CD8-positive, alpha-beta memory T cell (primary cell): Measurements from ENCODE around the gene SYT2. TPM values are rescaled to one million over a fixed set of nuclear protein-coding genes. Genes with fewer than 3 reads are reported as not detected.
"Not testable (repeated sequence)": the region's sequence is repeated elsewhere in the genome, so short reads cannot be mapped to it uniquely, and the experiment has no call there.

Experiments
- CTCF ChIA-PET: fragments of 350-600 bp; sonication (Branson Sonifier 250); formaldehyde crosslinking; loops from one replicate; lab custom pipeline; 2021; ENCODE audit warnings: antibody characterized with exemption; lab: Charles Lee
- POLR2A ChIA-PET: fragments of 350-600 bp; sonication (Branson Sonifier 250); formaldehyde crosslinking; loops from one replicate; lab custom pipeline; 2021; ENCODE audit warnings: antibody characterized with exemption; lab: Charles Lee
- DNase-seq, 5 donors: peaks; one replicate each; pipeline versions ENCODE4 v3.0.0 to v3.0.0-alpha.2; 2020 to 2022; ENCODE audit warnings: mixed read lengths in 1 of 5
- H3K27ac ChIP-seq: one replicate; pipeline ENCODE4 v1.7.0; 2013; ENCODE audit warnings: low read depth, mild to moderate bottlenecking, low read length, moderate library complexity
- H3K27me3 ChIP-seq: 2 replicates; pipeline ENCODE4 v1.7.0; 2013; ENCODE audit warnings: low read length, mild to moderate bottlenecking; ENCODE audit not compliant: insufficient read depth, poor library complexity, severe bottlenecking
- H3K36me3 ChIP-seq: 2 replicates; pipeline ENCODE4 v1.7.0; 2013; ENCODE audit warnings: mild to moderate bottlenecking, low read length, moderate library complexity; ENCODE audit not compliant: insufficient read depth
- H3K4me1 ChIP-seq: 2 replicates; pipeline ENCODE4 v1.7.0; 2013; ENCODE audit warnings: mild to moderate bottlenecking, low read length, moderate library complexity; ENCODE audit not compliant: insufficient read depth
- H3K4me3 ChIP-seq: 2 replicates; pipeline ENCODE4 v1.7.0; 2013; ENCODE audit warnings: mild to moderate bottlenecking, low read length
- H3K9me3 ChIP-seq: 2 replicates; pipeline ENCODE4 v1.7.0; 2013; ENCODE audit warnings: mild to moderate bottlenecking, low read length
- H3K27ac Mint-ChIP-seq, 8 donors: one replicate each; pipeline ENCODE4 v1.8.0; 2020 to 2021; ENCODE audit warnings: mixed read lengths in 8 of 8, mild to moderate bottlenecking in 6 of 8, inconsistent platforms in 3 of 8, moderate library complexity in 3 of 8
- H3K27me3 Mint-ChIP-seq, 2 donors: one replicate each; pipeline ENCODE4 v1.8.0; 2020 to 2021; ENCODE audit warnings: mixed read lengths in 2 of 2, mild to moderate bottlenecking in 1 of 2, moderate library complexity in 1 of 2
- H3K36me3 Mint-ChIP-seq, 3 donors: one replicate each; pipeline ENCODE4 v1.8.0; 2020 to 2021; ENCODE audit warnings: mixed read lengths in 3 of 3, inconsistent platforms in 1 of 3, mild to moderate bottlenecking in 1 of 3
- H3K4me1 Mint-ChIP-seq, 3 donors: one replicate each; pipeline ENCODE4 v1.8.0; 2020 to 2021; ENCODE audit warnings: mixed read lengths in 3 of 3, inconsistent platforms in 1 of 3, mild to moderate bottlenecking in 1 of 3
- H3K4me3 Mint-ChIP-seq, 7 donors: one replicate each; pipeline ENCODE4 v1.8.0; 2020 to 2021; ENCODE audit warnings: mixed read lengths in 7 of 7, mild to moderate bottlenecking in 6 of 7, moderate library complexity in 4 of 7, inconsistent platforms in 2 of 7
- H3K9me3 Mint-ChIP-seq, 5 donors: one replicate each; pipeline ENCODE4 v1.8.0; 2020 to 2022; ENCODE audit warnings: mixed read lengths in 5 of 5, mild to moderate bottlenecking in 3 of 5, moderate library complexity in 2 of 5, inconsistent platforms in 1 of 5
- polyA plus RNA-seq: library from polyadenylated mRNA; unstranded; fragments of 300-500 nt; fragmentation: Illumina TruSeq; gene quantifications from one replicate; pipeline ENCODE4 v1.2.3, GENCODE V29; 2021
- total RNA-seq, 2 experiments: library from RNA; stranded (reverse); gene quantifications; one replicate each; pipeline ENCODE4 v1.2.3, GENCODE V29; 2021

SYT2 gene
- total and polyA plus RNA-seq, 3 experiments from 2014 or later, result not detected

- H3K4me3 Mint-ChIP-seq, H3K4me1 ChIP-seq, DNase-seq, H3K4me3 ChIP-seq, H3K36me3 ChIP-seq, H3K4me1 Mint-ChIP-seq, H3K9me3 ChIP-seq, H3K36me3 Mint-ChIP-seq, H3K9me3 Mint-ChIP-seq, H3K27ac Mint-ChIP-seq, CTCF ChIA-PET, H3K27me3 ChIP-seq, H3K27me3 Mint-ChIP-seq, POLR2A ChIA-PET, H3K27ac ChIP-seq: not testable (repeated sequence)
Observed at GRCh38 chr1:202544766-202545449, 165.3 kb downstream of the SYT2 start.

- H3K9me3 Mint-ChIP-seq, H3K4me1 ChIP-seq, CTCF ChIA-PET, DNase-seq, H3K36me3 Mint-ChIP-seq, H3K9me3 ChIP-seq, POLR2A ChIA-PET, H3K27me3 Mint-ChIP-seq, H3K36me3 ChIP-seq, H3K27ac Mint-ChIP-seq, H3K4me3 Mint-ChIP-seq, H3K27me3 ChIP-seq, H3K4me1 Mint-ChIP-seq, H3K4me3 ChIP-seq, H3K27ac ChIP-seq: not testable (repeated sequence)
Observed at GRCh38 chr1:202543537-202543936, 166.7 kb downstream of the SYT2 start.

DNA sequence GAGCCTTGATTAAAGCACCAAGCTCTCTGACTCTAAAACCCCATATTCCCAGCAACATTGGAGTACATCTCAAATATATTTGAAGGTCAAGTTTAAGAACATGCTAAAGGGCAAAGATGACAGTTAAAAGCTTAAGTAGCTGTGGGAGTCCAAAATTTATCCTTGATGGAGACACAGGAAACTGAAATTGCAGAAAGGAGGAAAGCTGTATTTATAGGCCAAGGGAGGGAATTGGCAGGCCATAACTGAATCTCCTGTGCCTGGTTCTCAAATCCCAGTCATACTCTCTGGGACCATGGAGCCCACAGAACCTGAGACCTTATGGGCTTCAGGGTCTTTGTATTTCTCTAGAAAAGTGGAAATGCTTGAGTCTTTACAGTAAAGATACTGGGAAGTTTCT, 167.8 kb downstream of the SYT2 start:
- H3K36me3 Mint-ChIP-seq, H3K9me3 ChIP-seq, H3K36me3 ChIP-seq, H3K27ac Mint-ChIP-seq, H3K27me3 ChIP-seq, H3K4me1 ChIP-seq, H3K27me3 Mint-ChIP-seq, CTCF ChIA-PET, H3K4me1 Mint-ChIP-seq, DNase-seq, H3K4me3 Mint-ChIP-seq, H3K27ac ChIP-seq, H3K4me3 ChIP-seq, H3K9me3 Mint-ChIP-seq, POLR2A ChIA-PET: not testable (repeated sequence)

- H3K27me3 Mint-ChIP-seq, H3K4me1 Mint-ChIP-seq, H3K4me1 ChIP-seq, H3K4me3 Mint-ChIP-seq, H3K27ac ChIP-seq, H3K36me3 ChIP-seq, POLR2A ChIA-PET, H3K9me3 ChIP-seq, H3K27me3 ChIP-seq, H3K4me3 ChIP-seq, CTCF ChIA-PET, DNase-seq, H3K9me3 Mint-ChIP-seq, H3K27ac Mint-ChIP-seq, H3K36me3 Mint-ChIP-seq: not testable (repeated sequence)
Observed at GRCh38 chr1:202540858-202541257, 169.4 kb downstream of the SYT2 start.

Other genes with a start within 250 kb of the SYT2 start
- gene KDM5B, start 98.0 kb upstream of the SYT2 start, total RNA-seq, result 10 to 100 TPM; 18.6 to 22.7 TPM
- 14.2 TPM for gene KDM5B, start 98.0 kb upstream of the SYT2 start, polyA plus RNA-seq
- under 1 TPM in 1 of 2 experiments, not detected in 1; 0.51 TPM for gene PCAT6, start 100.5 kb upstream of the SYT2 start, total RNA-seq
- gene PCAT6, start 100.5 kb upstream of the SYT2 start, polyA plus RNA-seq, result 0.56 TPM
- 10 to 100 TPM; 13.9 to 14.0 TPM for gene RABIF, start 178.7 kb upstream of the SYT2 start, total RNA-seq
- 22.2 TPM for gene RABIF, start 178.7 kb upstream of the SYT2 start, polyA plus RNA-seq
- 10 to 100 TPM; 40.2 to 40.9 TPM for gene KLHL12, start 216.8 kb upstream of the SYT2 start, total RNA-seq
- 21.2 TPM for gene KLHL12, start 216.8 kb upstream of the SYT2 start, polyA plus RNA-seq
- gene ADIPOR1, start 247.9 kb upstream of the SYT2 start, total RNA-seq, result 10 to 100 TPM; 91.0 to 95.4 TPM
- 104 TPM for gene ADIPOR1, start 247.9 kb upstream of the SYT2 start, polyA plus RNA-seq